Left lobe of liver (tissue), 2 donors: ENCODE measurements around the gene AKT2. TPM values are rescaled to one million over a fixed set of nuclear protein-coding genes. Genes with fewer than 3 reads are reported as not detected.
A peak's percentile ranks its signal among the peaks of the same experiment; 100 is the strongest.

Experiments
- ATAC-seq: fragments of 200-7000 bp; cut with Tn5 transposase; one replicate; pipeline ENCODE4 v1.9.1; 2020; ENCODE audit warnings: mild to moderate bottlenecking, moderate library complexity
- DNase-seq: peaks from one replicate; pipeline ENCODE4 v3.0.0-alpha.2; 2020; ENCODE audit warnings: low spot score
- total RNA-seq: library from RNA; stranded (reverse); gene quantifications from one replicate; pipeline ENCODE4 v1.2.1, GENCODE V29; 2021
- donor health status: DM: no; HTN: no; CAD: no; lungs with moderate emphysema.
- donor health status: DM: no; HTN: yes; CAD: no.

Gene AKT2
- total RNA-seq, 1 donor from 2014 or later = 140 TPM

DNA sequence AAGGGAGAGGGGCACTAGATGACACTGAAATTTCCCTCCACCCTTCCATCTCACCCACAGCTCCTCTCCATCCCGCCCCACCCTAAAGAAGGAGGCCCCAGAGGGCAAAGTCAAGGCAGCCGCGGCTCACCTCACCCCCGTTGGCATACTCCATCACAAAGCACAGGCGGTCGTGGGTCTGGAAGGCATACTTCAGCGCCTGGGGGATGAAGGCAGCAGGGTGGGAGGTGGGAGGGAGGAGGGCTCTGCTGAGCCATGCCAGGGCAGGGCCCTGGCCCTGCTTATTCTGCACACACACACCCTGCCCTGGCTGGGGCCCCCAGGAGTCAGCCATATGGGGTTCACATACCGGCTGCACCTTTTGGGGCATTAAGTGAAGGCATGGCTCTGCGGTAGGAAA, 46.4 kb downstream of the AKT2 start:
- ATAC-seq = no peak
- no peak for DNase-seq

DNA sequence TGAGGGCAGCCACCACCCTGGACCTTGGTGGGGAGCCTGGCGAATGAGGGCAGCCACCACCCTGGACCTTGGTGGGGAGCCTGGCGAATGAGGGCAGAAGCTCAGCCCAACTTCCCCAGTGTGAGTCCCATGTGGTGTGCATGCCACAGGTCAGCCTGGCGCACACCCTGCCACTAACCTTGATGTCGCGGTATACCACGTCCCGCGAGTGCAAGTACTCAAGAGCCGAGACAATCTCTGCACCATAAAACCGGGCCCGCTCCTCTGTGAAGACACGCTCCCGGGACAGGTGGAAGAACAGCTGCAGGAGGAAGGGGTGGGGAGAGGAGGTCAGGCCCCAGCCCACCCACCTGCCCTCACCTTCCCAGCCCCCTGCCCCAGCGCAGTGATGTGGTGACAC, 47.4 kb downstream of the AKT2 start:
- DNase-seq (no peak), ATAC-seq (no peak)

- DNase-seq (no peak), ATAC-seq (no peak)
These were observed 48.8 kb downstream of the AKT2 start for GRCh38 chr19:40236366-40236765.

- DNase-seq = no peak
- no peak for ATAC-seq
These were observed 49.2 kb downstream of the AKT2 start for GRCh38 chr19:40236026-40236355.

GRCh38 chr19:40235238-40236025, 49.7 kb downstream of the AKT2 start:
- ATAC-seq = no peak
- no peak for DNase-seq

GRCh38 chr19:40234429-40235237, 50.5 kb downstream of the AKT2 start:
- DNase-seq (no peak), ATAC-seq (no peak)

DNA sequence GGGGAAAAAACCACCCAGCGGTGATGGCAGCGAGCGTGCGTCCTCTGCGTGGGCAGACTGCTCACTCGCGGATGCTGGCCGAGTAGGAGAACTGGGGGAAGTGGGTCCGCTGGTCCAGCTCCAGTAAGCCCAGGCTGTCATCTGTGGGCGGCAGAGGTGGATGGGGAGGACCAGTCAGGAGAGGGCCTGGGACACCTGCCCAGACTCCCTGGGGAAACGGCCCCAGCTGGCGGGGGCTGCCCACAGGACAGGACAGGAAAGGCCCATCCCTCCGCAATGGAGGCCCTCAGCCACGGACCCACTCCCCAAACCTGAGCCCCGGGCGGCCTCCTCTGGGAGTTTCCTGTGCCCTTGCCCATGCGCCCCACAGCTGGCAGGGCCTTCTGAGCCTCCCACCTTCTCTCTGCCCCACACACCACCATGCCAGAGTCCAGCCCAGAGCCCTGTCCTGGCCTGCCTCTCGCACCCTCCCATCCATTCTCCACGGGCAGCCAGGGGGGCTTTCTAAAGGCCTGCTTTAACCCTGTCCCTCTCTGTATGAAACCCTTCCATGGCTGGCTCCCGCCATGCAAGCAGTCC, 51.2 kb downstream of the AKT2 start:
- DNase-seq (no peak), ATAC-seq (no peak)

DNA sequence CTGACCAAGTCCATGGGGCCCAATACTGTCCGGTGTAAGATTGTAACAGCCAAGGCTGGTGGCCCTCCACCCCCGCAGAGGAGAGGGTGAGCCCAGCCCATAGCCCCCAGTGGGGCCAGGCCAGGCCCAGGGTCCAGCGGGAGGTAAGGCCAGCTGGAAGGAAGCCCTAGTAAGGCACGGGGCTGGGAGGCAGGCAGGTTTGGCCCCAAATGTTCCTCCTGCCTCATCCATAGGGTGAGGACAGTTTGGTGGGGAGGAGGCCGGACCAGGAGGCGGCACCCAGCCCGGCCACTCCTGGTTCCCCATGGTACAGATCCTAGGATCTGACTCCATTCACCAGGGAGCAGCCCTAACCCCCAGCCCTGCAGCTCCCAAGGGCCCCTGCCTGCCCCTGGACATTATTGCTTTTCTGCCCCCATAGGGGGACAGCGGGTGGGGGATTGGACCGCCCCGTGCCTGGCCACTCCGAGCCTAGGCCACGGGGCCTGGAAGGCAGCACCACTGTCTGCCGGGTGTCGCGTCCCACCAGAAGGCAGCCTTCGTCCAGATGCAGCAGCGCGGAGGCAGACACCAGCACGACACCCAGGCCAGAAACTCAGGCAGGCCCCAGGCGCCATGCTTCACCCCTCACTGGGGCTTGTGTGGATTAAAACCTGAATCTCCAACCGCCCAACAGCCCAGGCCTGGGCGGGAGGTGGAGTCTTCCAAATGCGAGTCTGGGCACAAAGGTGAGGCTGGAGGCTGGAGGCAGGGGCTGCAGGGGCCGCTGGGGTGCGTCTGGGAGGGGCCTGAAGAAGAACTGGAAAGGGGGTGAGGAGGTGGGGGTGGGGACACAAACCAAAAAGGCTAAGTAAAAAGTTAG, 52.0 kb downstream of the AKT2 start:
- no peak for DNase-seq
- ATAC-seq = peak; percentile 1

DNA sequence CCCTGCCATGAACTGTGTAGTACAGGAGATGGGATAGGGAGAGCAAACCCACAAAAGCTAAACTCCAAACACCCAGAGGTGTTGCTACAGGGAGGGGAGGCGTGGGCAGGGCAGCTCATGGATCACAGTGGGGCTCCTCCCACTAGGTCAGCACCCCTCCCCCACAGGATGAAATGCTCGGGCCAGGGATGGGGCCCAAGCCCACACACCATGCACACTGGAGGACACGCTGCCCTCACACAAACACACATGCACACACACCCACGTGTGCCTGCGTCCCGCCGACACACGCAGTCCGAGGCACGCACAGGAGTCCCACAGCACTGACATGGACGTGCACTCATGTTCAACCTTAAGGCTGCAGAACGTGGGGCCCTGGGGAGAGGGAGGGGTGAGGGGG, 52.7 kb downstream of the AKT2 start:
- ATAC-seq (peak; percentile 34), DNase-seq (no peak)

GRCh38 chr19:40231544-40232424, 53.4 kb downstream of the AKT2 start:
- peak; percentile 80 for ATAC-seq
- DNase-seq = peak; percentile 92

DNA sequence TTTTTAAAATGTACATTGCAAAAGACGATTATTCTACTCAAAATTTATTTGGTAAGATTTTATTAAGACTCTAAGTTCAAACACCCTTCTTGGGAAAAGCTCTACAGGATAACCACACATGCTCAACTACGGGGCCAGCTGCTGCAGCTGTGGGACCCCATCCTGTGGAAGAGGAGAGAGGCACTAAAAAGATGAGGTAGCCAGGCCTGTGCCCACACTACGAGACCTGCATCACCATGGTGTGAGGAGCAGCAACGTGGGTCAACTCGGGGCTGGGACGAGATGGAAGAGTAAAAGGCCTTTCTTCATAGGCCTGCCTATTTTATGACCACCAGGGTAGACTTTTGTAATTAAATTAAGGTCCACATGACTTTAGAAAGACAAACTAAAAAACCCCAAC, 54.1 kb downstream of the AKT2 start:
- ATAC-seq (no peak), DNase-seq (no peak)

DNA sequence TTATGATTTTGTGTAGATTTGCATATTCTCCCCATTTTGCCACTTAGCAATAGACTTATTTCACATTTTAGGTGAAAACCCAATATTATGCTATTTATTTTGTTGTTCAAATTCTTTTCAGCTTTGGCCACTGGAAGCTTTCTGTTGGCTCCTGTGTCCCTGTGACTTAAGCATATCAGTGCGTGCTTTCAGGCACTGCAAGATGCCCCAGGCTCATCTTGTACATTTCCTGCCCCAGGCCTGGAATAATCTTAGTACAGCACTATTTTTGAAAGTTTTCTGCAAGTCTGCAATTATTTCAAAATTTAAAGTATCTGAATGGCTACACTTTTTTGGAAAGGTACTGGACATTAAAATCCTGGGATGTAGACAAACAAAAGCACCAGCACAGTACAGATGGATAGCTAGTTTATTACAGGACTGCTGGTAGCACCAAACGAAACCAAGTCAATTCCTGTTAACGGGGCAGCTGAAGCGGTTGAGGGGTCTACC, 55.2 kb downstream of the AKT2 start:
- DNase-seq (no peak), ATAC-seq (no peak)

- no peak for DNase-seq
- ATAC-seq = no peak
These were observed 55.7 kb downstream of the AKT2 start for GRCh38 chr19:40229484-40229883.

DNA sequence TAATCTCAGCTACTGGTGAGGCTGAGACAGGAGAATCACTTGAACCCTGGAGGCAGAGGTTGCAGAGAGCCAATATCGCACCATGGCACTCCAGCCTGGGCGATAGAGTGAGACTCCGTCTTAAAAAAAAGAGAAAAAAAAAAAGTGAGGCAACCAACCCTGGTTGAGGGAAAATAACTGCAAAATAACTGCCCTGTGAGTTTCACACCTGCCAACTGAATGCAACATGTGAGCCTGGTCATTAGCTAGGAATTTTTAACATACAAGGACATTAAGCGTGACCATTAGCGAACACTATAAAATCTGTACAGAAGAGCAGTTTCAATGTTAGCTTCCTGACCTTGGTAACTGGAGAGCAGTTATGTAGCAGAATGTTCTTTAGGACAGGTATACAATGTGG, 56.3 kb downstream of the AKT2 start:
- ATAC-seq = no peak
- DNase-seq = no peak

- ATAC-seq (no peak), DNase-seq (no peak)
These were observed 56.8 kb downstream of the AKT2 start for GRCh38 chr19:40228346-40228745.

DNA sequence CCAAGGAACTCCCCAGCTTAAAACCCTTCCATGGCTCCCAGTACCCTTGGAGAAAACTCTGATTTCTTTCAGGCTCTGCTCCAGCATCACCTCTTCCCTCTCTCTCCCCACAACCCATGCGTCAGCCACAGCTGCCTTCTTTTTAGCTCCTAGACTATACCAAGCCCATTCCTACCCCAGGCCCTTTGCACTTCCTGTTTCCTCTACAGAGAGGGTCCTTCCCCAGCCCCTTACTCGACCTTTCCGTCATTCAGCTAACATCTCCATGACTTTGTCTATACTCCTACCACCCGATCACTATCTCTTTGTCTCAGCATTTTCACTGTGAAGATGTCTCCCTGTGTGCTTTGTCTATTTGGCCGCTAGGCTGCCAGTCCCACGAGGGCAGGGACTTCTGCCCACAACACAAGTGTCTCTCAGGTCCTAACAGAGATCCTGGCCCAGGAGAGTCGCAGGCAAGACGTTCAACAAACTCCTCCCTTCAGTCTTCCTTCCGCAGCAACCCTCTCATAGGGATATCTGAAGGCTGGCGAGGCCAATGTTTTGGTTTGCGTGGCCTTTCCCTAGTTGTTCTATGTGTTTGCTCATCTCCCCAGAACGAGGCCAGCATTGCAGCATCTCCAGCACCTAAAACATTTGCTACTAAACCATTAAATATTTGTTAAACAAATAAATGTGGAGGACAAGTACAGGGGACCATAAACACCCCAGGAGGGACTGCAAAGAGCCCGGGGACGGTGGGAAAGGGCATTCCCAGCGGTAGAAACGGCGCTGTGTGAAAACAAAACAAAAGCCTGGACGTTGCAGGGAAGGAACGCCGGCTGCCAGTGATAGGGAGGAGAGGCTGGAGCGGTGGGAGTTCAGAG, 59.5 kb downstream of the AKT2 start:
- DNase-seq (no peak), ATAC-seq (peak; percentile 42)

- DNase-seq (no peak), ATAC-seq (no peak)
These were observed 60.6 kb downstream of the AKT2 start for GRCh38 chr19:40224342-40225150.

- ATAC-seq (no peak), DNase-seq (no peak)
These were observed 61.9 kb downstream of the AKT2 start for GRCh38 chr19:40223135-40223822.
